ENCODE measurements around the gene TAAR1. TPM values are rescaled to one million over a fixed set of nuclear protein-coding genes. Genes with fewer than 3 reads are reported as not detected.

The TAAR1 gene
- total RNA-seq, 1 experiment from 2014 or later, result not detected

- no CpG with 5 or more reads among the region's 3 CpGs for WGBS (ENCODE audit: extremely low coverage, insufficient read length, low lambda C conversion rate)
- no peak for DNase-seq
- no peak overlapping the region for H3K27ac Mint-ChIP-seq
Observed at GRCh38 chr6:132686531-132686930, 27.5 kb upstream of the TAAR1 start.

More at GRCh38 chr6:132686531-132686930, 27.5 kb upstream of the TAAR1 start:
- Histone ChIP-seq H2BK12ac (ENCODE audit: insufficient read length, low read depth, low read length) (no peak overlapping the region), H4K20me1 (ENCODE audit: control insufficient read depth, insufficient read depth, insufficient read length) (no peaks in the 10 kb centered on the region), H3K27ac (ENCODE audit: insufficient read length, low read depth, low read length) (no peak overlapping the region), H3K79me2 (ENCODE audit: insufficient read depth, low read length) (no peaks in the 10 kb centered on the region), H4K5ac (ENCODE audit: insufficient read length, low read depth, low read length) (no peak overlapping the region), H3K27me3 (ENCODE audit: insufficient read depth, low read length) (no peaks in the 10 kb centered on the region), H3K4ac (ENCODE audit: low read depth, low read length) (no peak overlapping the region), H2BK20ac (ENCODE audit: low read depth, low read length, poor library complexity, severe bottlenecking) (no peak overlapping the region), H2BK120ac (ENCODE audit: low read depth, low read length, poor library complexity, severe bottlenecking) (no peak overlapping the region), H4K8ac (replicated peaks; ENCODE audit: insufficient read length, low read depth, low read length) (no peak overlapping the region), H3T11ph (ENCODE audit: low read length) (no peak overlapping the region), H2AK5ac (ENCODE audit: insufficient read length, low read length) (no peak overlapping the region), H3K79me1 (ENCODE audit: insufficient read depth, low read depth, low read length, poor library complexity, severe bottlenecking) (no peaks in the 10 kb centered on the region), H3K23ac (ENCODE audit: insufficient read length, low read depth, low read length) (no peak overlapping the region), H3K9ac (ENCODE audit: extremely low read depth, insufficient read length, low read length) (no peak overlapping the region), H3K4me2 (ENCODE audit: insufficient read depth, insufficient read length, low read length) (no peak overlapping the region), H2AFZ (ENCODE audit: low read length) (no peak overlapping the region), H2BK5ac (ENCODE audit: insufficient read length, low read length) (no peak overlapping the region), H3K9me3 (ENCODE audit: control insufficient read depth, low read depth, low read length) (no peaks in the 10 kb centered on the region), H3K4me1 (ENCODE audit: insufficient read depth, low read length) (no peaks in the 10 kb centered on the region), H3K18ac (ENCODE audit: insufficient read length, low read depth, low read length) (no peak overlapping the region), H2BK15ac (ENCODE audit: low read depth, low read length) (no peak overlapping the region), H4K91ac (ENCODE audit: insufficient read length, low read depth, low read length) (no peak overlapping the region), H3K14ac (ENCODE audit: insufficient read depth, low read length) (no peak overlapping the region), H3K56ac (ENCODE audit: insufficient read length, low read depth, low read length) (no peak overlapping the region), H3K23me2 (ENCODE audit: insufficient read length, low read depth, low read length, poor library complexity, severe bottlenecking) (no peaks in the 10 kb centered on the region)
- Mint-ChIP-seq H3K4me3 (no peak overlapping the region), H3K4me1 (peaks cover 7 to 9% of the 10 kb centered on the region in 2 experiments; a peak in 3 of 4 replicates), H3K27me3 (ENCODE audit: low read depth) (no peaks in the 10 kb centered on the region), H3K36me3 (ENCODE audit: insufficient read depth in 1 of 3, low read depth in 3 of 3) (no peaks in the 10 kb centered on the region), H3K9me3 (no peaks in the 10 kb centered on the region)
- no peak for TF ChIP-seq CTCF (conservative IDR thresholded peaks at IDR 0.05)
